ENCODE data around the gene HAGH. TPM values are rescaled to one million over a fixed set of nuclear protein-coding genes. Genes with fewer than 3 reads are reported as not detected.

Gene HAGH
- total and polyA plus RNA-seq, 9 of the 15 experiments (the other 6 are each of a cell fraction or from before 2014, with no cell fraction given): 0.46 to 35.1 (median 16.8) TPM

- TF ChIP-seq DACH1 (IDR thresholded peaks at IDR 0.05; ENCODE audit: partially characterized antibody): peak; percentile 85
- peak; percentile 51; the same call in 1 of the 2 replicates for TF ChIP-seq CREM (IDR thresholded peaks at IDR 0.05; ENCODE audit: low read depth)
- TF ChIP-seq DDX20 (tag; IDR thresholded peaks at IDR 0.05; ENCODE audit: low read depth): no peak
- no peak for TF ChIP-seq KLF6 (CRISPR knock-in tag; IDR thresholded peaks at IDR 0.05; ENCODE audit: borderline replicate concordance)
- no peak for TF ChIP-seq ZNF589 (CRISPR knock-in tag; IDR thresholded peaks at IDR 0.05; ENCODE audit: low read depth)
- TF ChIP-seq RNF219 (CRISPR knock-in tag; IDR thresholded peaks at IDR 0.05): no peak
- TF ChIP-seq HDAC6 (IDR thresholded peaks at IDR 0.05; ENCODE audit: low read depth, low read length): no peak
- TF ChIP-seq MYBL2 (IDR thresholded peaks at IDR 0.05; ENCODE audit: low read depth): peak; percentile 56
- no peak for TF ChIP-seq MYBL2 (CRISPR knock-in tag; IDR thresholded peaks at IDR 0.05; ENCODE audit: borderline replicate concordance)
- TF ChIP-seq HIVEP1 (CRISPR knock-in tag; IDR thresholded peaks at IDR 0.05): no peak
- no peak for TF ChIP-seq MLLT1 (IDR thresholded peaks at IDR 0.05)
- TF ChIP-seq POLR2AphosphoS2 (IDR thresholded peaks at IDR 0.05; ENCODE audit: low read length): no peak
- TF ChIP-seq FOXP4 (CRISPR knock-in tag; IDR thresholded peaks at IDR 0.05; ENCODE audit: borderline replicate concordance): no peak
- peak; percentile 18; the same call in 1 of the 2 replicates for TF ChIP-seq FOXM1 (IDR thresholded peaks at IDR 0.05; ENCODE audit: low read depth)
- no peak for TF ChIP-seq FOXM1 (CRISPR knock-in tag; IDR thresholded peaks at IDR 0.05; ENCODE audit: low read depth)
- no peak for TF ChIP-seq UBTF (IDR thresholded peaks at IDR 0.05; ENCODE audit: borderline replicate concordance in 1 of 2, low read depth in 2 of 2, low read length in 2 of 2)
- TF ChIP-seq VEZF1 (CRISPR knock-in tag; IDR thresholded peaks at IDR 0.05): 0 out of 2 replicates have a peak, but pooled peaks have one; percentile 16
Observed at GRCh38 chr16:1812732-1813163, 13.9 kb downstream of the HAGH start (continued).

All from K562 (cell line).